ENCODE results near the gene VSTM4.

- TF ChIP-seq CTCF (IDR thresholded peaks at IDR 0.05) (no peak), POLR2AphosphoS5 (IDR thresholded peaks at IDR 0.05) (no peak), POLR2A (IDR thresholded peaks at IDR 0.05; ENCODE audit: low read depth) (no peak)
Measured at GRCh38 chr10:49070701-49071100, 44.6 kb downstream of the VSTM4 start.
